GM19351 (cell line): ENCODE results near the gene ITPR3.
A peak's percentile ranks its signal among the peaks of the same experiment; 100 is the strongest.

ENCODE experiments used
- ATAC-seq: cut with Tn5 transposase; IDR thresholded peaks from one replicate; pipeline ENCODE4 v1.9.1; 2021; ENCODE audit warnings: mild to moderate bottlenecking, moderate library complexity; ENCODE audit not compliant: unreplicated experiment

ITPR3 gene

GRCh38 chr6:33620856-33621710 lies at the start of gene ITPR3:
ITPR3 (plus strand) TSS chr6:33621322; CDS start chr6:33621603, 281 bp downstream.
- ATAC-seq = peak; percentile 80

DNA sequence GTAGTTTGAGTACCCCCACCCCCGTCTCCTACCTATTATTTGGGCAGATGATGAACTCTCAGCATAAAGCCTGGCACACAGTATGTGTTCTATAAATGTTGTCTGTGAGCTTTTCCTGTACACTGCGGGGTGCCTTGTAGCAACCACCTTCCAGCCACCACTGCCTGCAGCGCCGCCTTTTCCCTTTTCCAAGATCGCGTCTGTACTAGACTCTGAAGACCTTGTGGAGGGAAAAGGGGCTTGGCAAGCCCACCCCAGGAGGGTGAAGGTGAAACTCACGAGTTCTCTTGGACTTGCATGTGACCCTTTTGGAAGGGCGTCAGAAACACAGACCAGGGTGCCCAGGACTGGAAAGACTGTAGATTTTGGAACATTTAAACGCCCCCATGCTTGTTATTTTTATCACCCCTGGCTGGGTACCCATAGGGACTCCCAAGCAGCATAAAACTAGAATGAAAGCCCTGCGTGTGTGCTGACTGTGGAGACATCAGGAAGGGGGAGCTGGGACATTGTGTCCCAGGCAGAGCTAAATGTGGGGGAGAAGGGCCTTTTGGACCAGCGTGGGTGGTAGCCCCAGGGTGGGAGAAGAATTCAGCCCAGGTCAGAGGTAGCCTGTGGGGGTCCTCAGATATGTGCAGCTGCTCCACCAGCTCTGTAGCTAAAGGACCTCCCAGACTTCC lies 49.3 kb upstream of the ITPR3 start:
- ATAC-seq = no peak

GRCh38 chr6:33575211-33575610 lies 45.9 kb upstream of the ITPR3 start:
- ATAC-seq = no peak

DNA sequence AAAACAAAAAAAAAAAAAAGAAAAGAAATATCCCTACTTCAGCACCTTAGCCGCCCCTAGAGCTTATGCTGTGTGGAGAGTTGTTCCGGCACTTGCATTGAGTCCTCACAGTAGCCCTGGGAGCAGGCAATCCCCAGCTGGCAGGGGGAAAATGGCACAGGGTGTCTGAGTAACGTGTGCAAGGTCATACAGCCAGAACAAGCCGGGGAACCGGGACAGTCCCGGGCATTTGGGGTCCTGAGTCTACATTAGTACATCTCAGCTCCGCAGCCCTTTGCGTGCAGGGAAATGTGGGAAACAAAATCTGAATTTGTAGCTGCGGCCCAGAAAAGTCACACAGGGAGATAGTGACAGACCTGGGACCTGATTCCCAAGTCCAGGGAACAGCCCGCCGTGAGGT lies 44.5 kb upstream of the ITPR3 start:
- no peak for ATAC-seq

DNA sequence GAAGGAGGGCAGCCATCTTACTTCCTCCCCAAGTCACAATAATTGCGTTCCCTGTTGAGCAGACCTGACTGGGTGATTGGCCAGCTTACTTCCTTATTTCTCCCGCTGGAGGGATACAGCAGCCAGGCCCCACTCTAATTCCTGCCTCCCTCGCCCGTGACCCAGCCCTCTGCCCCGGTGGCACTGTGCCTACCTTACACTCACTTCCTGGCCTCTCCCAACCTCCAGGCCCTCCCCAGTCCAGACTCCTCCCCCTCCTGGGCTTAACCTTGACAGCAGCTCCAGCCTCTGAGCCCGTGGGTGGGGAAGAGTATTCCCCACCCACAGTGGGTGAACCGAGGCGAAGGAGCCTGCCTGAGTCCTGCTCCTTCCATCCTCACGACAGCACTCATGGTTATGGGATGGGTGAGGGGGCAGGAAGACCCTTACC lies 44.0 kb upstream of the ITPR3 start:
- ATAC-seq = no peak

DNA sequence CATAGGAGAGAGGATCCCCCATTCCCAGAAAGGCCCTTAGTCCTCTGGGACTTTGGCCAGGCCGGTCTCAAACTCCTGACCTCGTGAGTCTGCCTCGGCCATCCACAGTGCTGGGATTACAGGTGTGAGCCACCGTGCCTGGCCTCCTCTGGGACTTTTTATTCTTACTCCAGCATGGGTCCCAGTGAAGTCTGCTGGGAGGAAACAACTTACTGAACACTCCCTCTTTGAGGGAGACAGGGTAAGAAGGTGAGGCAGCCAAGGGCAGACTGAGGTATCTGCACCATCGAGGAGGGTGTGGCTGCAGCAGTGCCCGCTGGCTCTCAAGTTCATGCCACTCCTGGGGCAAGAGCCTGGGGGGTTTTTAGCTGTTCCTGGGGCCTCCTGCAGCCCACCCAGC lies 43.4 kb upstream of the ITPR3 start:
- no peak for ATAC-seq

- no peak for ATAC-seq
These were observed 43.0 kb upstream of the ITPR3 start for GRCh38 chr6:33578164-33578563.

- peak; percentile 40 for ATAC-seq
These were observed 42.5 kb upstream of the ITPR3 start for GRCh38 chr6:33578588-33579011.

- peak; percentile 88 for ATAC-seq
These were observed 41.1 kb upstream of the ITPR3 start, which contains the start of gene BAK1 for GRCh38 chr6:33579828-33580714. BAK1 (minus strand) TSS chr6:33580276; CDS start chr6:33577604, 2,672 bp downstream.

DNA sequence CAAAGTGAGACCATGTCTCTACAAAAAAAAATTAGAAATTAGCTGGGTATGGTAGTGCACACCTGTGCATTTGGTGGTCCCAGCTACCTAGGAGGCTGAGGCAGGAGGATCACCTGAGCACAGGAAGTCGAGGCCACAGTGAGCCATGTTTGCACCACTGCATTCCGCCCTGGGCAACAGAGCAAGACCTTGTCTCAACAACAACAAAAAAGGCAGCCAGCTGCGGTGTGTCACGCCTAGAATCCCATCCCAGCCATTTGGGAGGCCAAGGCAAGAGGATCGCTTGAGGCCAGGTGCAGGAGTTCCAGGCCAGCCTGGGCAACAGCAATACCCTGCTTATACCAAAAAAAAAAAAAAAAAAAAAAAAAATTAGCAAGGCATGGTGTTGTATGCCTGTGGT lies 39.9 kb upstream of the ITPR3 start:
- no peak for ATAC-seq

GRCh38 chr6:33583591-33584155 lies 37.4 kb upstream of the ITPR3 start:
- no peak for ATAC-seq

DNA sequence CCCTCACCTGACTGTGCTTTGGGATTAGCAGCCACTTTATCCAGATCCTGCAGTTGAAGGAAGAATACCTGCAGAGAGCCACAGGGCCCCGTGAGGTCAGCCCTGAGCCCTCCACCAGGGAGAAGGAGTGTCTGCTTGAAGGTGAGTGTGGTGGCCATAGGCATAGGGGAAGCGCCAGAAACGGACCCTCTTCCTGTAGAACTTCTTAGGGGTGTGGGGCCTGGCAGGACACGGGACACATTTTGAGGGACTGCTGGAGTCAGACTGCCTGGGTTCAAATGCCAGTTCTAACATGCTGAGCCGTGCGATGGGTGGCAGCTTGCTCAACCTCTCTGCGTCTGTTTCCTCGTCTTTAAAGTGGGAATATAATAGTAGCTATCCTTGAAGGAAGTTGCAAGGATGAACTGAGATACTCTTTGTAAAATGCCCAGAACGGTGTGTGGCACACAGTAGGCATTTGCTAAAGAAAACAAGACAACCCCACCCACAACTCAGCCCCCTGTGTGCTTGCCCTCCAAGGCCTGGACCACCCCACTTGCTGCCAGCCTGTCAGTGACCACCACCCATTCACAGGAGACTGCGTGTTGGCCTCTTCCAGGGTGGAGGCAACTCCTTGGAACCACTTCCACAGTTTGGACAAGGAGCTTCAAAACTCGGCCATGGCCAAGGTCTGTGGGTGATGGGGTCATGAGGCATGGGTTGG lies 36.3 kb upstream of the ITPR3 start:
- ATAC-seq = no peak

GRCh38 chr6:33585403-33586107 lies 35.6 kb upstream of the ITPR3 start:
- peak; percentile 68 for ATAC-seq

DNA sequence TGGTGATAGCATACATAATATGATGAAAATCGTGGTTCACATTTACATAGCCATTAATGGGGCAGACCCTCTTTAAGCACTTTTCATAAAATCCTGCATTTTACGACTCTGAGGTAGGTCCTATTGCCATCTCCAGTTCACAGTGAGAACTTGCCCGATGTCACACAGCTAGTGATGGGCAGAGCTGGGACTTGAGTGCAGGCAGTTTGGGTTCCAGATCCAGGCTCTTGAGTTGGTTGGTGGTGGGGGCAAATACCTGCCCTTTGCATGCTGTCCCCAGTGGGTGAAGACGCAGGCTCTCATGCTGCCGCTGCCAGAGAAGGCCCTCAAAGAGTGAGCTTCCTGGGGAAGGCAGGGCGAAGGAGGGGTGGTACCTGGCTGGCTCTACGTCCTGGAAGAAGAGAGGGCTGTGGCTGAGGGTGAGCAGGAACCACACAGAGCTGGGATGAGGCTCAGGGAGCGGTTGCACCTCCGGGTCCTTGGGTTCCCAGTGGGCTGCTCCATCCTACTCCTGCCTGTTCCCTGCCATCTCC lies 34.9 kb upstream of the ITPR3 start:
- no peak for ATAC-seq

DNA sequence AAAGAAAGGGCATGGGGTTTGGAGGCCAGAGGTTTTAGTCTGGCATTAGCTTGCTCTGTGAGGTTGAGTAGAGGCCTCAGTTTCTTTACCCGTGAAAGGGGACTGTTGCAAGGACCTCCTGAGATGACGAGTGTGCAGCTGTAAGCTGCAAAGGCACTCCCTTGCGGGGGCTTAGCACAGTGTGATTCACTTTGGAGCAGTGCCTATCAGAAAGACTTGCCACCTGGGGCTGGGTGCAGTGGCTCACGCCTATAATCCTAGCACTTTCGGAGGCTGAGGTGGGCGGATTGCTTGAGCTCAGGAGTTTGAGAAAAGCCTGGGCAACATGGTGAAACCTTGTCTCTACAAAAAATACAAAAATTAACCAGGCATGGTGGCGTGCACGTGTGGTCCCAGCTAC lies 33.6 kb upstream of the ITPR3 start:
- no peak for ATAC-seq

DNA sequence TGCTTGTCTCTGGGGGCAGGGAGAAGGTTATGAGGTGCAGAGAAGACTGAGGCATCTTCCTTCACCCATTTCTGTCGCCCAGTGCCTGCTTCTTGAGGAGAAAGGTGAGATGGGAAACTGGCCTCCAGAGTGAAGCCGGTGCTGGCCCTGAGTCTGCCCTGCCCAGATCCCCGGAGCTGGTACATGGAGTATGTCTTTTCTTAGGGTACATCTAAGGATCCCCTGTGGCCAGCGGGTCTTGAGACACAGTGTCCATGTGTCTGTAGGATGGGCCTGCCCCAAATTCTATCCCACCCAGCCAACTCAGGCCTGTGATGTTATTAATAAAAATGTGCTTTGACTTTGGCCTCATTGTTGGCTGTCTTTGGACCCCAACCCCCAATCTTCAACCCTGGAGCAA lies 32.2 kb upstream of the ITPR3 start:
- ATAC-seq = no peak

DNA sequence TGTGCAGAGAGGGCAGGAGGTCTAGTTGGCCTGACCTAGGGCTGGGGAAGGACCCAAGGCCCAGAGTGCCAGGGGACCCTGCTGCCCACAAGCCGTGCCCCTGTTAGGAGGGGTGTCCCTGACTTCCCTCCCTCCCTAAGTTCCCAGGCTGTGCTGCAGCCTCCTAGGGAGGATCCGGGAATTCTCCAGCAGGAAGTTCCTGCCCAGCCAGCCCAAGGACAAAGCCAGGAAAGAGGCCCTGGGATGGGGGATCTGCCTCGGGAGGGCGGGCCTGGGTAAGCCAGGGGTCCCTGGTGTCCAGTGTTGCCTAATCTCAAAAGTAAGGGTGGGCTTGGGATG lies 31.8 kb upstream of the ITPR3 start:
- ATAC-seq = no peak

DNA sequence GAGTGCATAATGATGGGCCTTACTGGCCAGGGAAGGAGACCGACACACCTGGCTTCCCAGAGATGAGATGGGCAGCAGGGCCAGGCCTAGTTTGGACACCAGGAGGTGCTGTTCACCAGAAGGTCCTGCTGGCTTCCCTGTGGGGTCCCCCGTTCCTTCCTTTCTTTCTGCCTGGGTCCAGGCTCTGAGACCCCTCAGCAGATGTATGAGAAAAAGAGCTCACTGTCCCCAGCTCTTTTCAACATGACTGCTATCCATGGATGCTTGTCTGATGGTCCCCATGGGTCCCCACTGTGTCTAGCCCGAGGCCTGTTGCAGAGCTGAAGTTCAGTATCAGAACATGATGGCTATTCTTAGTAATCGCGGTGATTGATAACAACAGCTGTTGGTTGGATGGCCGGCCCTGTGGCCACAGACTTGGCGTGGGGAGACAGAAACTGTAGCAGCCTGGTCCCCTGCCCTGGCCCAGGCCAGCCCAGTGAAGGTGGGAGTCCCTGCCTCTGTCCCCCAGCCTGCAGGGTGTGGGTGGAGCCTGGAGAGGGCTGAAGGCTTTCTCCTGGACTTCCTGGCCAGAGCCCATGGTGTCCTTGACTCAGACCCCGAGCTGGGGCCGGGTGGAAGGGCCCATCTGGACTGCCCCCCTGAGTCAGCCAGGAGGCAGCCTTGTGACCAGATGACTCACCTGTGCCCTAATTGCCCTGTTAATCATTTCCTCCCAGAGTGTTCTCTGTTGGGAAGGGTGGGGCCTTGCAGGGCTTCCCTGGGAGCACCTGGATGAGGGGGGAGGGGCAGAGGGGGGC lies 31.2 kb upstream of the ITPR3 start:
- no peak for ATAC-seq
